IPS-15b (cell line): ENCODE data around the gene SOX13.
"Not testable (repeated sequence)": the region's sequence is repeated elsewhere in the genome, so short reads cannot be mapped to it uniquely, and the experiment has no call there.

Experiments
- H3K27me3 ChIP-seq: one replicate; pipeline ENCODE4 v1.6.1; 2013; ENCODE audit warnings: low read length; ENCODE audit not compliant: control insufficient read depth, insufficient read depth
- H3K36me3 ChIP-seq: one replicate; pipeline ENCODE4 v1.6.1; 2013; ENCODE audit warnings: low read length; ENCODE audit not compliant: control insufficient read depth, insufficient read depth
- H3K4me1 ChIP-seq: one replicate; pipeline ENCODE4 v1.6.1; 2013; ENCODE audit warnings: mild to moderate bottlenecking, low read length; ENCODE audit not compliant: control insufficient read depth, insufficient read depth
- H3K4me3 ChIP-seq: one replicate; pipeline ENCODE4 v1.5.1; 2013; ENCODE audit warnings: low read depth, low read length
- H3K9ac ChIP-seq: one replicate; pipeline ENCODE4 v1.6.1; 2013; ENCODE audit warnings: low read depth, mild to moderate bottlenecking, low read length
- H3K9me3 ChIP-seq: one replicate; pipeline ENCODE4 v1.6.1; 2013; ENCODE audit warnings: mild to moderate bottlenecking, low read length; ENCODE audit not compliant: control insufficient read depth, insufficient read depth

The SOX13 gene

DNA sequence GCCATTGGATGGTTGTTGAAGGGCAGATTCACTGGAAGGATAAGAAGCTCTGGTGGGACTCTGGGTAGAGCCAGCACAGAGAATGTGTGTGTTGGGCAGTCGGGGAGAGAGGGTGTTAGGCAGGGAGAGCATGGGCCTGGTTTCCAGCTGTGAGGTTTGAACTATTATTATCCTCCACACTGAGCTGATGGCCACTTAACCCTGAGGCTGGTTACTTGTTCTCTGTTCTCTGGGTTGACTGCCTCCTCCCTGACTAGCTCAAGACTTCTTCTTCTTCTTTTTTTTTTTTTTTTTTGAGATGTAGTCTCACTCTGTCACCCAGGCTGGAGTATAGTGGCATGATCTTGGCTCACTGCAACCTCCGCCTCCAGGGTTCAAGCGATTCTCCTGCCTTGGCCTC, 17.2 kb downstream of the SOX13 start:
- not testable (repeated sequence) for H3K9me3 ChIP-seq, H3K4me3 ChIP-seq, H3K27me3 ChIP-seq, H3K36me3 ChIP-seq, H3K9ac ChIP-seq
- peaks cover 66% of the 10 kb centered on the region for H3K4me1 ChIP-seq

DNA sequence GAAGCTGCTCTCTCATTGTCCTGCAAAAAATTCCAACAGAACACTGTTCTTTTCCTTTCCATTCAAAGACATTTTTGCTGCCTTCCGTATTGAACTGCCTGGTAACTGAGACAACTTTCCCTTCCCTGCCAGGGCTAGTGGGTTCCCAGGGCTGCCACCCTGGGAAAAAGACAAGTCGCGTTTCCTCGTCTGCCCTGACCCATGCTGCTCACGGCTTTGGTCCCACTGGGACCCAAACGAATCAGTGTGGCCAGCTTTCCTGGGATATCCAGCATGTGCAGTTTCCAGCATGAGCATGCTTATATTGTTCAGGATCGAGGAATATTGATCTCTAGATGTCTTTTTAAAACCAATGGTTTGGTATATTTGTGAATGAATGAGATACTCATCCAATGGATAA, 18.2 kb downstream of the SOX13 start:
- H3K27me3 ChIP-seq, result no peaks in the 10 kb centered on the region
- H3K36me3 ChIP-seq, result no peaks in the 10 kb centered on the region
- peaks cover 71% of the 10 kb centered on the region for H3K4me1 ChIP-seq
- H3K4me3 ChIP-seq, result no peak overlapping the region
- no peak overlapping the region for H3K9ac ChIP-seq
- no peaks in the 10 kb centered on the region for H3K9me3 ChIP-seq

DNA sequence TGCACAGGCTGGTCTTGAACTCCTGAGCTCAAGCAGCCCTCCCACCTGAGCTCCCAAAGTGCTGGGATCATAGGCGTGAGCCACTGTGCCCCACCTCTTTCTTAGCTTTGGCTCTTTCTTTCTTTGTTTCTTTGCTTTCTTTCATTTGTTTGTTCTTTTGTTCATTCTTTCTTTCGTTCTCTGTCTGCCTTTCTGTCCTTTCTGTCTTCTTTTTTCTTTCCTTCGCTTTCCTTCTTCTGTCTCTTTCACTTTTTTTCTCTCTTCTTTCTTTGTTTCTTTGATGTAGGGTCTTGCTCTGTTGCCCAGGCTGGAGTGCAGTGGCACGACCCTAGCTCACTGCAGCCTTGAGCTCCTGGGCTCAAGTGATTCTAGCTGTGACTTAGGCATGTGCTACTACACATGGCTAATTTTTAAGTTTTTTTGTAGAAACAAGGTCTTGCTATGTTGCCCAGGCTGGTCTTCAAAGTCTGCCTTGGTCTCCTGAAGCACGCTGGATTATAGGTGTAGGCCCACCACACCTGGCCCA, 18.9 kb downstream of the SOX13 start:
- Histone ChIP-seq H3K9ac (no peak overlapping the region), H3K4me1 (peaks cover 74% of the 10 kb centered on the region), H3K9me3 (no peaks in the 10 kb centered on the region), H3K27me3 (no peaks in the 10 kb centered on the region), H3K4me3 (no peak overlapping the region), H3K36me3 (no peaks in the 10 kb centered on the region)

DNA sequence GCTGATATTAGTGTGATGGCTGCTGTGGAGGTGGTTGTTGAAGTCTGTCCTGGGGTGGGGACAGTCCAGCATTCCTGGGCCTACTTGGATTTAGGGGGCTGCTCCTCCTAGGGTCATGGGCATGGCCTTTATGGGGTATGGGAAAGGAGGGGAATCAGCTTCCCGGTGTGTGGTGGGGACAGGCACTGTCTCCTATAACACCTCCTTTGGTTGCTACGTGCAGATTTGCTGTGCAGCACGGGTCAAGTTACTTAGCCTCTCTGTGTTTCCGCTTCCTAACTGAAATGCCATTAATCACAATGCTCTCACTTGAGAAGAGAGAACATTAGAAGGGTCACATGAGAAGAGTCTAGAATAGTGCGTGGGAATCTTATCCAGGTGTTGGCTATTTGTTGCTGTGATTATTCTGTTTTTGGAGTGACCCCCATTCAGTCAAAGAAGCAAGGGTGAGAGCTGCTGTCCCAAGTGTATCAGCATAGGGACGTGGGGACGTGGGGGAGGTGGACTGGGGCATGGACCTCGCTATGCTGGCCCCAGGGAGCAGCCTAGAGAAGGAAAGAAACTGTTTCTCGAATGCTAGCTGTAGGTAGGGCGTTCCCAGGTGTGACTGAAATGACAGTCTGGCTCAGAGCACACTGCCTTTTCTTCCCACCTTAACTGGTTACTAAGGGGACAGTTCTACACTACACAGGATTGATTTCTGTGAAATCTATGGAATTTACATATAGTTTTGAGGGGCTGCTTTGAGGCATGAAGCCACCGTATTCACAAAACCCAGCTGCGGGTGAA, 19.9 kb downstream of the SOX13 start:
- no peak overlapping the region for H3K9ac ChIP-seq
- H3K27me3 ChIP-seq, result no peaks in the 10 kb centered on the region
- H3K36me3 ChIP-seq, result no peaks in the 10 kb centered on the region
- peaks cover 72% of the 10 kb centered on the region for H3K4me1 ChIP-seq
- H3K4me3 ChIP-seq, result no peak overlapping the region
- H3K9me3 ChIP-seq, result no peaks in the 10 kb centered on the region

DNA sequence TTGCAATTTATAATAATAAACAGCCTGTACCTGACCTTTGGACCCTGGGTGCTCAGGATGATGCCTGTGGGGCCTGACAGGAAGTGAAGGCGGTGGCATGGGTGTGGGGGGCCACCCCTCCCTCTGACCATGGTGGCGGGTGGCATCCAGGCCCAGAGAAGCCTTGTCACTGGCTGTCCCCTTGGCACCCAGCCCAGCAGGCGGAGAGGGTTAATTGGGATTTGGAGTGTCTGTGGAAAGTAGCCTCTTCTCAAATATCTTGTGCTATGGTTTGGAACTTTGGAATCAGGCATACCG, 20.5 kb downstream of the SOX13 start:
- Histone ChIP-seq H3K4me1 (peaks cover 67% of the 10 kb centered on the region), H3K4me3 (no peak overlapping the region), H3K27me3 (no peaks in the 10 kb centered on the region), H3K9me3 (no peaks in the 10 kb centered on the region), H3K9ac (no peak overlapping the region), H3K36me3 (no peaks in the 10 kb centered on the region)

DNA sequence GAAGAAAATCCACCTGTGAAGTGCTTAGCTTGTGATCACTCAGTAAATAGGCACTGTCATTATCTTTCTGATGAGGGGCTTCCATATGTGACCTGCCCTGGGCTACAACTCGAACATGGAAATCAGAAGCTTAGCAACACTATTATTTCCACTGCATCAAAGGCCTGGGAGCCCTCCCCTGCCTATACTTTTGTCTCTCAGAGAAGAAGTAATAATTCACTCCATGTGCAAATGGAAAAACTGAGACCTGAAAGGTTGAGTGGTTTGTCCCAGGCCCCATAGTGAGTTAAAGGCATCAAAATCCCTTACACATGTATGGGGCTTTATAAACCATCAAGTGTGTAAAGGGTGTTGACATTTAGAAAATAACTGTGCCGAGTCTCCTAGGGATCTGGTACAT, 20.9 kb downstream of the SOX13 start:
- H3K9me3 ChIP-seq, result no peaks in the 10 kb centered on the region
- H3K9ac ChIP-seq, result no peak overlapping the region
- peaks cover 62% of the 10 kb centered on the region for H3K4me1 ChIP-seq
- H3K36me3 ChIP-seq, result no peaks in the 10 kb centered on the region
- no peaks in the 10 kb centered on the region for H3K27me3 ChIP-seq
- peak overlapping the region; percentile 33 for H3K4me3 ChIP-seq

DNA sequence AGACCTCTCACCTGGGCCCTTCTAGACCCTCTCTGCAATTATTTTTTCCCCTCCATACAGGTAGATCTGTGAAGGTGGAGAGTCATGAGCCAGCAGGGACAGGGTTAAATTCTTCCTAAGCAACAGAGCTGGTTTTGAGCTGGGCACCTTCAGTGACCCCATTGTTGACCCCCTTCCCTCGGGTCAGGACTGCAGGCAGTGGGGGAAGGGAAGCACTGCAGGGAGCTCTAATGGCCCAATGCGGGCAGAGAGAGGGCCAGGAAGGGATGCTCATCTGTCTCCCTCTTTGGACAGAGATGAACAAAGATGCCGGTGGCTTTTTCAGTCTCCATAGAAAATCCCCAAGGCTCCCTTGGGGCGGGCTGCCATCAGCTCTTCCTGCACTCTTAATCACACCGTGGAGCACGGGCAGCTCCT, 21.4 kb downstream of the SOX13 start:
- Histone ChIP-seq H3K9ac (no peak overlapping the region), H3K4me3 (peak overlapping the region; percentile 33), H3K27me3 (no peaks in the 10 kb centered on the region), H3K36me3 (no peaks in the 10 kb centered on the region), H3K4me1 (peaks cover 57% of the 10 kb centered on the region), H3K9me3 (no peaks in the 10 kb centered on the region)

DNA sequence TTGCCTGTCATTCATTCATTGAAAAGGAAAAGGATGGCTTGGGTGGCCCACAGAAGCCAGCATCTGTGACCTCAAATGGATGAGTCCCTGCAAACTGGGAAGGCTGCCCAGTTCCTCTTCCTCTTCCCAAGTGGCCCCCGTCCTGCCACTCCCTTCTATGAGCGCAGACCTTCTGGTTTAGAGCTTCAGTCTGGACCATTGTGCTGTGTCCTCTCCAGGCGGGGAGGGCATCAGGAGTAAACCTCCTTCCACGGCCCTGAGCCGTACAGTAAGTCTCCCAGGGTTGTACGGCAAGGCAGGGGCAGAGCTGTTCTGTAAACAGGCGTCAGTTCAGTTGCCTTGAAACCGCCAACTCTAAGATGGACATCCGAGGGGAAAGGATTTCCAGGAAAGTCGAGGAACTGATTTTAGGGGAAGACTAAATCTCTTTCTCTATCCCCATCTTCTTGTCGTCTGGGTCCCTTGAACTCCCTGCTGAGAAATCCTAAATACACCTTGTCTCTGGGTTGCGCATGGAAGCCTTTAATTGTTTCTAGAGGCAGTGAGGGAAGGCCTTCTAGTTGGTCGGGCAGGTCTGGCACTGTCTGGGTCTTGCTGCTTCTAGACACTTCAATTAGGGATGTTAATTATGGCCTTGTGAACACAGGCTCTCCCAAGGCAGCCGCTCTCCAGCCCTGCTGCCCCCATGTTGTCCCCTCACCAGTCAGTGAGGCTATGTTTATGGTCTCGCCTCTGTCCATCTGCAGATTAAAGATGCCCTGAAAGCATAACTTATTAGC, 22.1 kb downstream of the SOX13 start:
- Histone ChIP-seq H3K9me3 (no peaks in the 10 kb centered on the region), H3K4me1 (peaks cover 52% of the 10 kb centered on the region), H3K36me3 (no peaks in the 10 kb centered on the region), H3K9ac (no peak overlapping the region), H3K27me3 (no peaks in the 10 kb centered on the region), H3K4me3 (no peak overlapping the region)

DNA sequence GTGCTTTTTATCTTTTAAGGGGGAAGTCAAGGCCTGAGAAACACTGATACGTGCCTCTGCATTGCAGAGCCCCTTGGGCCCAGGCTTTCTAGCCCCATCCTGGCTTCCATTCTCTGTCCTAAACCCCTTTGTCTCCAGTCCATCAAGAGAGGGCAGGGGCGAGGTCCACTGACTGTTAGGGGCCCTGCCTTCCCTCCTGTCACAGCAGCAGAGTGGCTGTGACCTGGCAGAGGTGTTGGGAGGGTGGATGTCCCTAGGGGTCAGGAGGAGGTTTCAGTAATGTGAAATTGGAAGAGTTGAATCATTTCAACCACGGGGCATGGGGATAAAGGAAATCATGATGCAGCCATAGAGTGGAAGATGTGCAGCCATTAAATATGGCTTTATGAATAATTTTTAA, 24.0 kb downstream of the SOX13 start:
- no peak overlapping the region for H3K9ac ChIP-seq
- H3K9me3 ChIP-seq, result no peaks in the 10 kb centered on the region
- H3K4me1 ChIP-seq, result peaks cover 43% of the 10 kb centered on the region
- no peak overlapping the region for H3K4me3 ChIP-seq
- H3K27me3 ChIP-seq, result no peaks in the 10 kb centered on the region
- no peaks in the 10 kb centered on the region for H3K36me3 ChIP-seq

DNA sequence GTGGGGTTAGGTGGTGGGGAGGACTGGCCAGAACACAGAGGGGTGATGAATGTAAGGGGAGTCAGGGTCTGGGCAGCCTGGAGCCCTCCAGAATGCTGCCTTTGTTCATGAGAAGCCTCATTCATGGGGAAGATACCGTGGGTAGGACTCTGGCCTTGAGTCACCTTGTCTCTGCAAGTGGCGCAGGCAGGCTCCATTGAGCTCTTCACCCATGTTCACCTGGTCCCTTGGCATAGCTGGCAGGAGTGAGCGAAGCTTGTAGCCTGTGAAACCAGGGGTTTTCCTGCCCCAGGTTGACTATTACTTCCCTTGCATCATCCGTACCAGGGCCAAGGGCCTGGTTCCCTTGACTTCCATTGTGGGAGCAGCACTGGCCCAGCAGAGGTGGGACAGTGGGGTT, 25.8 kb downstream of the SOX13 start:
- H3K4me3 ChIP-seq, result no peak overlapping the region
- peaks cover 47% of the 10 kb centered on the region for H3K4me1 ChIP-seq
- H3K9me3 ChIP-seq, result no peaks in the 10 kb centered on the region
- no peaks in the 10 kb centered on the region for H3K27me3 ChIP-seq
- no peaks in the 10 kb centered on the region for H3K36me3 ChIP-seq
- no peak overlapping the region for H3K9ac ChIP-seq

DNA sequence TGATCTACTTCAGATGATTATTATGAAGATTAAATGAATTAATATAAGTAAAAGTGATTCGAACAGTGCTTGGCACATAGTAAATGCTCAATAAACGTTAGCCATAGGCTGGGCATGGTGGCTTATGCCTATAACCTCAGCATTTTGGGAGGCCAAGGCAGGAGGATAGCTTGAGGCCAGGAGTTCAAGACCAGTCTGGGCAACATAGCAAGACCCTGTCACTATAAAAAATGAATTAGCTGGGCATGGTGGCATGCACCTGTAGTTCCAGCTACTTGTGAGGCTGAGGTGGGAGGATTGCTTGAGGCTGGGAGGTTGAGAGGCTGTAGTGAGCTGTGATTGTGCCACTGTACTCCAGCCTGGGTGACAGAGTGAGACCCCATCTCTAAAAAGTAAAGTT, 26.8 kb downstream of the SOX13 start:
- H3K4me1 ChIP-seq, result peaks cover 44% of the 10 kb centered on the region

DNA sequence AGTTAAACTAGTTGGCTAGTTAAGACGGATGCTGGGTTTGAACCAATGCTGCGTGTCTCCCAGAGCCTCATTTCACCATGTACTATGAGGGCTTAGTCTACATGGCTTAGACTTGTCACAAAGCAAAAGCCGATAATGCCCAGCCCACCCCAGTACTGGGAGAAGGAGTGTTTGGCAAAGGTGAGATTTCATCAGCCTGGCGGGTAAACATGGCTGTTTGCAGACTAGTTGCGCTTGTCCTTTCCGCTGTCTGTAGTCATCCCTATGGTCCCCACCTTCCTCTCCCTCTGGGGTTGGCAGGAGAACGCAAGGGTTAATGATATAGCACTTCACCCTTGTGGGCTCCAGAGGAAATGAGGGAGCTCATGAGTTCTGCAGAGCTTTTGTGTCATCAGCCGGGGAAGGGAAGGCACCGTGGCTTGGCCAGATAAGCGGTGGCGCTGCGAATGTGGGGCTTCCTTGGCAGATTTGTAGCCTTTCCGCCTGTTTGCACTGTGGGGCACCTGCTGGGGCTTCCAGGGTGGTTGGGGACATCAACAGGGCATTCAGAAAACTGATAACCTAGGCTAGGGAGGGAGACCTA, 29.2 kb downstream of the SOX13 start:
- H3K4me1 ChIP-seq, result peaks cover 39% of the 10 kb centered on the region
- no peaks in the 10 kb centered on the region for H3K9me3 ChIP-seq
- no peaks in the 10 kb centered on the region for H3K27me3 ChIP-seq
- H3K9ac ChIP-seq, result no peak overlapping the region
- no peaks in the 10 kb centered on the region for H3K36me3 ChIP-seq
- no peak overlapping the region for H3K4me3 ChIP-seq

More for the DNA sequence above, 26.8 kb downstream of the SOX13 start:
- not testable (repeated sequence) for H3K9ac ChIP-seq, H3K9me3 ChIP-seq, H3K36me3 ChIP-seq, H3K27me3 ChIP-seq, H3K4me3 ChIP-seq
